HCT116 (cell line): ENCODE measurements around the gene PPM1H.

Experiments used
- CBX3 ChIP-seq: IDR thresholded peaks from 2 replicates; pipeline ENCODE4 v1.6.1; 2012; ENCODE audit warnings: low read depth
- CTCF ChIP-seq, 3 experiments: fragments of 200-600 bp in 1 of 3; sonication (generic) in 1 of 3; IDR thresholded peaks in 2 of 3; conservative IDR thresholded peaks in 1 of 3; 2 replicates each; pipeline ENCODE4 v1.5.1; 2012 to 2017; ENCODE audit warnings: low read depth in 2 of 3, low read length in 2 of 3, antibody characterized with exemption in 1 of 3, borderline replicate concordance in 1 of 3, control low read depth in 1 of 3, mild to moderate bottlenecking in 1 of 3, mixed read lengths in 1 of 3, mixed run types in 1 of 3, moderate library complexity in 1 of 3; ENCODE audit not compliant: insufficient read depth in 1 of 3
- EGR1 ChIP-seq: IDR thresholded peaks from 2 replicates; pipeline ENCODE4 v1.6.1; 2012; ENCODE audit warnings: low read depth
- EZH2 ChIP-seq: fragments of 200-600 bp; sonication (generic); IDR thresholded peaks from 2 replicates; pipeline ENCODE4 v1.6.1; 2017; ENCODE audit warnings: antibody characterized with exemption, mixed run types
- EZH2phosphoT487 ChIP-seq: fragments of 200-600 bp; IDR thresholded peaks from 2 replicates; pipeline ENCODE4 v1.6.1; 2018; ENCODE audit warnings: antibody characterized with exemption, borderline replicate concordance
- JUND ChIP-seq: IDR thresholded peaks from 2 replicates; pipeline ENCODE4 v1.6.1; 2012
- POLR2A ChIP-seq: IDR thresholded peaks from 2 replicates; pipeline ENCODE4 v1.7.0; 2011; ENCODE audit warnings: borderline replicate concordance; ENCODE audit not compliant: insufficient read depth, insufficient read length; ENCODE audit errors: extremely low read depth
- POLR2AphosphoS5 ChIP-seq: IDR thresholded peaks from 2 replicates; pipeline ENCODE4 v1.6.1; 2011; ENCODE audit warnings: mild to moderate bottlenecking, low read depth, low read length, moderate library complexity
- SIN3A ChIP-seq: IDR thresholded peaks from 2 replicates; pipeline ENCODE4 v1.6.1; 2012; ENCODE audit warnings: low read depth
- SP1 ChIP-seq: IDR thresholded peaks from 2 replicates; pipeline ENCODE4 v1.6.1; 2012; ENCODE audit warnings: low read depth
- ZNF274 ChIP-seq: fragments of 200-500 bp; sonication (Bioruptor generic); IDR thresholded peaks from 2 replicates; pipeline ENCODE4 v1.6.1; 2014; ENCODE audit warnings: mild to moderate bottlenecking, low read depth, low read length, inconsistent platforms
- TF ChIP-seq, protein P1 (sequence below): IDR thresholded peaks from 2 replicates; pipeline ENCODE4 v1.6.1; 2012; ENCODE audit warnings: low read depth

DNA sequence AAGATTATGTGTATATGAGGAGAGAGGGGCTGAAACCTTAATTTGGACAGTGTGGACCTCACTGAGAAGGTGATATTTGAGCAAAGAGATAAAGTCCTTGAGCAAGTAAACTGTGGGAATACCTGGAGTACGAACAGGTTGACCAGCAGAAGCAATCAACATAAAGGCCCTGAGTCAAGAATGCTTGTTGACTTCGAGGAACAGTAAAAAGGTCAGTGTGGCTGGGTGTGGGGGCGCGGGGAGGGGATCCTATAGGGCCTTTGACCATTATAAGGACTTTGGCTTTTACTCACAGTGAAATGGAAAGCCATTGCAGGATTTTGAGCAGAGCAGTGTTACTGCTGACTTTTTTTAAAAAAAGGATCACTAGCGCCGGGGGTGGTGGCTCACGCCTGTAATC, 34.7 kb upstream of the PPM1H start:
- no peak for TF ChIP-seq CTCF (IDR thresholded peaks at IDR 0.05 in 2 of 3, conservative IDR thresholded peaks at IDR 0.05 in 1 of 3; ENCODE audit: borderline replicate concordance in 1 of 3, insufficient read depth in 1 of 3, low read depth in 2 of 3, low read length in 2 of 3)
- no peak for TF ChIP-seq POLR2A
- TF ChIP-seq JUND, result no peak
- no peak for TF ChIP-seq CBX3
- TF ChIP-seq, protein P1, sequence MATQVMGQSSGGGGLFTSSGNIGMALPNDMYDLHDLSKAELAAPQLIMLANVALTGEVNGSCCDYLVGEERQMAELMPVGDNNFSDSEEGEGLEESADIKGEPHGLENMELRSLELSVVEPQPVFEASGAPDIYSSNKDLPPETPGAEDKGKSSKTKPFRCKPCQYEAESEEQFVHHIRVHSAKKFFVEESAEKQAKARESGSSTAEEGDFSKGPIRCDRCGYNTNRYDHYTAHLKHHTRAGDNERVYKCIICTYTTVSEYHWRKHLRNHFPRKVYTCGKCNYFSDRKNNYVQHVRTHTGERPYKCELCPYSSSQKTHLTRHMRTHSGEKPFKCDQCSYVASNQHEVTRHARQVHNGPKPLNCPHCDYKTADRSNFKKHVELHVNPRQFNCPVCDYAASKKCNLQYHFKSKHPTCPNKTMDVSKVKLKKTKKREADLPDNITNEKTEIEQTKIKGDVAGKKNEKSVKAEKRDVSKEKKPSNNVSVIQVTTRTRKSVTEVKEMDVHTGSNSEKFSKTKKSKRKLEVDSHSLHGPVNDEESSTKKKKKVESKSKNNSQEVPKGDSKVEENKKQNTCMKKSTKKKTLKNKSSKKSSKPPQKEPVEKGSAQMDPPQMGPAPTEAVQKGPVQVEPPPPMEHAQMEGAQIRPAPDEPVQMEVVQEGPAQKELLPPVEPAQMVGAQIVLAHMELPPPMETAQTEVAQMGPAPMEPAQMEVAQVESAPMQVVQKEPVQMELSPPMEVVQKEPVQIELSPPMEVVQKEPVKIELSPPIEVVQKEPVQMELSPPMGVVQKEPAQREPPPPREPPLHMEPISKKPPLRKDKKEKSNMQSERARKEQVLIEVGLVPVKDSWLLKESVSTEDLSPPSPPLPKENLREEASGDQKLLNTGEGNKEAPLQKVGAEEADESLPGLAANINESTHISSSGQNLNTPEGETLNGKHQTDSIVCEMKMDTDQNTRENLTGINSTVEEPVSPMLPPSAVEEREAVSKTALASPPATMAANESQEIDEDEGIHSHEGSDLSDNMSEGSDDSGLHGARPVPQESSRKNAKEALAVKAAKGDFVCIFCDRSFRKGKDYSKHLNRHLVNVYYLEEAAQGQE, result no peak
- no peak for TF ChIP-seq POLR2AphosphoS5
- no peak for TF ChIP-seq EZH2
- no peak for TF ChIP-seq SP1
- TF ChIP-seq SIN3A, result no peak
- no peak for TF ChIP-seq EGR1
- TF ChIP-seq EZH2phosphoT487, result no peak
- no peak for TF ChIP-seq ZNF274
